GM08714 (cell line): Measurements from ENCODE around the gene ZNF518B.

Experiments
- H3K4me3 ChIP-seq: fragments of 200-500 bp; sonication (Bioruptor generic); 2 replicates; pipeline ENCODE4 v1.5.1; 2014; ENCODE audit warnings: mild to moderate bottlenecking, low read length, inconsistent platforms
- ZNF274 ChIP-seq: IDR thresholded peaks from 2 replicates; pipeline ENCODE4 v1.6.1; 2012; ENCODE audit warnings: mild to moderate bottlenecking, low read depth, low read length

ZNF518B gene

GRCh38 chr4:10457255-10457801, at the start of gene ZNF518B:
ZNF518B (minus strand) TSS chr4:10457426; CDS start chr4:10446328, 11,098 bp downstream.
- H3K4me3 ChIP-seq: peak within 1 kb of the TSS; percentile 83
- TF ChIP-seq ZNF274: no peak

- no peak for TF ChIP-seq ZNF274
- H3K4me3 ChIP-seq: no peak overlapping the region
Measured at GRCh38 chr4:10506077-10506476, 48.9 kb upstream of the ZNF518B start.

- no peak for TF ChIP-seq ZNF274
- H3K4me3 ChIP-seq: no peak overlapping the region
Measured at GRCh38 chr4:10504570-10505179, 47.4 kb upstream of the ZNF518B start.

GRCh38 chr4:10502717-10503116, 45.5 kb upstream of the ZNF518B start:
- TF ChIP-seq ZNF274: no peak
- H3K4me3 ChIP-seq: no peak overlapping the region

- H3K4me3 ChIP-seq: no peak overlapping the region
- no peak for TF ChIP-seq ZNF274
Measured at GRCh38 chr4:10500776-10501175, 43.5 kb upstream of the ZNF518B start.

- no peak overlapping the region for H3K4me3 ChIP-seq
- no peak for TF ChIP-seq ZNF274
Measured at GRCh38 chr4:10496200-10496599, 39.0 kb upstream of the ZNF518B start.

GRCh38 chr4:10495651-10496050, 38.4 kb upstream of the ZNF518B start:
- no peak overlapping the region for H3K4me3 ChIP-seq
- TF ChIP-seq ZNF274: no peak

GRCh38 chr4:10492464-10492863, 35.2 kb upstream of the ZNF518B start:
- TF ChIP-seq ZNF274: no peak
- H3K4me3 ChIP-seq: no peak overlapping the region

- H3K4me3 ChIP-seq: no peak overlapping the region
- TF ChIP-seq ZNF274: no peak
Measured at GRCh38 chr4:10491401-10491800, 34.2 kb upstream of the ZNF518B start.

GRCh38 chr4:10490996-10491395, 33.8 kb upstream of the ZNF518B start:
- no peak for TF ChIP-seq ZNF274
- no peak overlapping the region for H3K4me3 ChIP-seq

GRCh38 chr4:10482913-10483312, 25.7 kb upstream of the ZNF518B start:
- no peak for TF ChIP-seq ZNF274
- H3K4me3 ChIP-seq: no peak overlapping the region

- no peak overlapping the region for H3K4me3 ChIP-seq
- no peak for TF ChIP-seq ZNF274
Measured at GRCh38 chr4:10480616-10481015, 23.4 kb upstream of the ZNF518B start.

GRCh38 chr4:10478621-10479020, 21.4 kb upstream of the ZNF518B start:
- H3K4me3 ChIP-seq: no peak overlapping the region
- TF ChIP-seq ZNF274: no peak

GRCh38 chr4:10470505-10470904, 13.3 kb upstream of the ZNF518B start:
- no peak for TF ChIP-seq ZNF274
- no peak overlapping the region for H3K4me3 ChIP-seq

GRCh38 chr4:10466161-10466560, 8.9 kb upstream of the ZNF518B start:
- no peak overlapping the region for H3K4me3 ChIP-seq
- TF ChIP-seq ZNF274: no peak

GRCh38 chr4:10462876-10463275, 5.7 kb upstream of the ZNF518B start:
- no peak for TF ChIP-seq ZNF274
- H3K4me3 ChIP-seq: no peak overlapping the region
